Thoracic aorta (tissue), 2 donors: Measurements from ENCODE around the gene IL11RA. TPM values are rescaled to one million over a fixed set of nuclear protein-coding genes. Genes with fewer than 3 reads are reported as not detected.

Experiments
- ATAC-seq: fragments of 150-250 bp; one replicate; pipeline ENCODE4 v1.8.0; 2017; ENCODE audit warnings: low read depth; ENCODE audit not compliant: insufficient number of reproducible peaks, low FRiP score
- DNase-seq: peaks from one replicate; pipeline ENCODE4 v3.0.0-alpha.2; 2020; ENCODE audit warnings: low spot score
- H3K27ac ChIP-seq, 2 donors: fragments of 200-600 bp; sonication (generic); 1 replicate in 1 of 2; 2 replicates in 1 of 2; pipeline ENCODE4 v1.5.1; 2016; ENCODE audit warnings: mild to moderate bottlenecking in 2 of 2, moderate library complexity in 2 of 2
- H3K27me3 ChIP-seq: fragments of 200-600 bp; sonication (generic); replicated peaks from 2 replicates; pipeline ENCODE4 v1.6.0; 2016; ENCODE audit warnings: mild to moderate bottlenecking; ENCODE audit not compliant: insufficient read depth
- H3K36me3 ChIP-seq: fragments of 200-600 bp; sonication (generic); one replicate; pipeline ENCODE4 v1.5.1; 2016
- H3K4me1 ChIP-seq, 2 donors: fragments of 200-600 bp; sonication (generic); 1 replicate in 1 of 2; 2 replicates in 1 of 2; pipeline versions ENCODE4 v1.5.1 to v1.6.0; 2016; ENCODE audit warnings: low read depth in 2 of 2, mild to moderate bottlenecking in 1 of 2; ENCODE audit not compliant: control insufficient read depth in 1 of 2
- H3K4me3 ChIP-seq: fragments of 200-600 bp; sonication (generic); 2 replicates; pipeline ENCODE4 v1.5.1; 2016; ENCODE audit warnings: mild to moderate bottlenecking
- H3K9me3 ChIP-seq: fragments of 200-600 bp; sonication (generic); 2 replicates; pipeline ENCODE4 v1.5.1; 2016
- CTCF ChIP-seq: fragments of 200-600 bp; sonication (generic); IDR thresholded peaks from one replicate; pipeline ENCODE4 v1.5.1; 2019; ENCODE audit warnings: antibody characterized with exemption
- total RNA-seq, 2 donors: library from RNA; depleted of rRNA; stranded (reverse); fragments of >200 nt; gene quantifications; one replicate each; pipeline versions ENCODE4 v1.1.0 to v1.2.3, GENCODE V29; 2016

IL11RA gene
- total RNA-seq, 2 donors from 2014 or later: 81.3 to 99.0 TPM

- ATAC-seq (no peak), DNase-seq (no peak)
- no peak overlapping the region for H3K27ac ChIP-seq
- no peak overlapping the region for H3K4me3 ChIP-seq
- no peak for TF ChIP-seq CTCF
- no peaks in the 10 kb centered on the region for H3K36me3 ChIP-seq
- H3K9me3 ChIP-seq: no peaks in the 10 kb centered on the region
- peaks cover 30% of the 10 kb centered on the region for H3K27me3 ChIP-seq
- H3K4me1 ChIP-seq: peaks cover 3 to 34% of the 10 kb centered on the region in 2 donors
Observed at GRCh38 chr9:34625186-34625486, 26.8 kb upstream of the IL11RA start.

- Histone ChIP-seq H3K9me3 (no peaks in the 10 kb centered on the region), H3K36me3 (no peaks in the 10 kb centered on the region), H3K27ac (peak overlapping the region in 1 of 2 donors; percentile 44), H3K4me1 (peaks cover 3 to 29% of the 10 kb centered on the region in 2 donors), H3K4me3 (peak overlapping the region; percentile 61), H3K27me3 (peaks cover 29% of the 10 kb centered on the region)
- no peak for ATAC-seq
- DNase-seq: no peak
- TF ChIP-seq CTCF: no peak
Observed at GRCh38 chr9:34627716-34628655, 24.0 kb upstream of the IL11RA start.

DNA sequence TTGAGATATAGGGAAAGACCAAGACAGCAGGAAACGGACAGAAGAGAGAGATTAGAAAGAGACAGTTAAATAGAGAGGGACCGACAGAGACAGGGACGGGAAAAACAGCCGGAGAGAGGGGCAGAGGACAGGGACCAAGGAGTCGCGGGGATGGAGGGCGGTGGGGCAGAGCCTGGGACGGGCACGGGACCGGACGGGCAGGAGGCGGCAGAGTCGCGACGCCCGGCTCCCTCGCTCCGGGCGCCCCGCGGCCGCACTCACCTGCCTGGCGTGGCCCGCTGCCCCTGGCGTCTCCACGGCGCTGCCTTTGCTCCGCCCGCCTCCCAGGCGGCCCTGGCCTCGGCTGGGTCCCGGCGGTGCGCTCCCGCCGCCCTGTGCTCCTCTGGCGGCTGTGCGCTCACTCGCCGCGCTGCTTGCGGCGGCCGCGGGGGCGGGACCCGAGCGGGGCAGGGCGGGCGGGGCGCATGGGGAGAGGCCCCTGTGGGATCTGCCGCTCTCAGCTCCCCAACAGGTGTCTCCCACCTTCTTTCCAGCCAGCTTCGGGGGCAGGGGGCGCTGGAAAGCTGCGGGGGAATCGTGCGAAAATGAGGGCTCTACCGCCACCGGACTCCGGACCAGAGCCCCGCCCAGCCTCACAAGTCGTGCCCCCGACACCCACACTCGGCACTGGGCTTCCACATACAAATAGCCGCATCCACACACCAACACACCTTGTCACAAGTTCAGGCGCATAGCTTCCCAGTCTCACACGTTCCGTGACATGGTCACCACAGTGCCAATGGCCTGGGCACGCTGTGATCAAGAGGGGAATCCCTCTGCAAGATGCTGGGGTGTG lies 23.1 kb upstream of the IL11RA start, which contains the start of gene ARID3C:
Gene ARID3C (minus strand): TSS at position 411 of the 835 bp plus-strand sequence. CDS start 1,052 bp downstream, outside the sequence.
- Histone ChIP-seq H3K9me3 (no peaks in the 10 kb centered on the region), H3K36me3 (no peaks in the 10 kb centered on the region), H3K4me1 (peaks cover 0 to 21% of the 10 kb centered on the region in 2 donors), H3K4me3 (peak within 1 kb of the TSS; percentile 61), H3K27ac (peak within 1 kb of the TSS in 1 of 2 donors; percentile 44), H3K27me3 (peaks cover 20% of the 10 kb centered on the region)
- ATAC-seq: no peak
- no peak for TF ChIP-seq CTCF
- DNase-seq: no peak

GRCh38 chr9:34629491-34629808 lies 22.5 kb upstream of the IL11RA start:
- no peak for TF ChIP-seq CTCF
- Histone ChIP-seq H3K27me3 (peaks cover 14% of the 10 kb centered on the region), H3K4me1 (peaks cover 0 to 19% of the 10 kb centered on the region in 2 donors), H3K9me3 (no peaks in the 10 kb centered on the region), H3K36me3 (no peaks in the 10 kb centered on the region), H3K27ac (no peak overlapping the region), H3K4me3 (peak overlapping the region; percentile 61)
- DNase-seq (no peak), ATAC-seq (no peak)
